SJSA1 (cell line): ENCODE measurements around the gene POLR1C. TPM values are rescaled to one million over a fixed set of nuclear protein-coding genes. Genes with fewer than 3 reads are reported as not detected.
"Not testable (repeated sequence)": the region's sequence is repeated elsewhere in the genome, so short reads cannot be mapped to it uniquely, and the experiment has no call there.

Source experiments
- DNase-seq, 2 experiments: peaks; one replicate each; pipeline ENCODE4 v3.0.0-alpha.2; 2015 to 2020; ENCODE audit warnings: low spot score in 2 of 2, low read depth in 1 of 2
- H3K27ac ChIP-seq: fragments of 250-450 bp; sonication (Bioruptor Pico); 2 replicates; pipeline ENCODE4 v1.5.1; 2020; ENCODE audit warnings: mild to moderate bottlenecking, moderate library complexity
- H3K27me3 ChIP-seq: fragments of 250-450 bp; sonication (Bioruptor Pico); replicated peaks from 2 replicates; pipeline ENCODE4 v1.5.1; 2020; ENCODE audit warnings: mild to moderate bottlenecking, moderate library complexity
- H3K36me3 ChIP-seq: fragments of 250-450 bp; sonication (Bioruptor Pico); 2 replicates; pipeline ENCODE4 v1.5.1; 2020; ENCODE audit warnings: mild to moderate bottlenecking
- H3K4me1 ChIP-seq: fragments of 250-450 bp; sonication (Bioruptor Pico); replicated peaks from 2 replicates; pipeline ENCODE4 v1.6.1; 2021; ENCODE audit warnings: mild to moderate bottlenecking
- H3K4me3 ChIP-seq: fragments of 250-450 bp; sonication (Bioruptor Pico); 2 replicates; pipeline ENCODE4 v1.5.1; 2020; ENCODE audit warnings: mild to moderate bottlenecking
- H3K9me3 ChIP-seq: fragments of 250-450 bp; sonication (Bioruptor Pico); replicated peaks from 2 replicates; pipeline ENCODE4 v1.5.1; 2020; ENCODE audit warnings: mild to moderate bottlenecking
- total RNA-seq: library from RNA; depleted of rRNA; stranded (reverse); fragments of >200 nt; shearing (Covaris generic); gene quantifications from 2 replicates; pipeline ENCODE4 v1.2.3, GENCODE V29; 2014

Gene POLR1C
- total RNA-seq, 1 experiment from 2014 or later = 24.4 TPM

DNA sequence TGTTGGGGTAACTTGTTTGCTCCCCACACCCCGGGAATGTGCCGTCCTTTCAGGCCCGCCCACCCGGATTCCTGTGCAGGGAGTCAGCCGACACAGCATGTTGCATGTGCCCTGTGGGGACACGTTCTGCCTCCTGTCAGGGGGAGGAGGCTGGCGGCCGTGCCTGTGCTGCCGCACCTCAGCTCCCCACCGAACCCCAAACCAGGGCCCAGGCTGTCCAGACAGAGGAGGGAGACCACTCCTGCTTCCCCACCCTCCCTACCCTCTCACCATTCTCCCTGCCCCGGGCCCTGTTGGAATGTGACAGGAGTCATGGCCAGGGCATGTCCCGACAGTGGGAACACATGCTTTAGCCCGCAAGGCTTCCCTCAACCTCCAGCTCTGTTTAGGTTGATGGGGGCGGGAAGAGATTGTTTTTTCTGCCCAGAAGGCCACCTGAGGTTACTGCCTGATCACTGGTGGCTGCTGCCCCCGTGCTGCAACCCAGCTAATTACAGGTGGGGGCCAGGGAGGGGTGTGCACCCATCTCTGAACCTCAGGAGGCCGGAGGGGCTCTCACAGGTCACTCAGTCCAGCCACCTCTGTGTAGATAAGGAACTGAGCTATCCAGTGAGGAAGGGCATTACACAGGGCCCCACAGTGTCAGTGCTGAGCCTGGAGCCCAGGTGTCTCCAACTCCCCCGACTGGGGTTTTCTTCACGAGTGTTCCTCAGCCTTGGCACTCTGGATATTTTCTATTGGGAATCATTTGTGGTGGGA, 20.3 kb upstream of the POLR1C start:
- no peak overlapping the region for H3K27ac ChIP-seq
- no peak for DNase-seq
- peaks cover 22% of the 10 kb centered on the region for H3K4me1 ChIP-seq
- H3K4me3 ChIP-seq = no peak overlapping the region
- peaks cover 43% of the 10 kb centered on the region for H3K36me3 ChIP-seq
- H3K9me3 ChIP-seq = no peaks in the 10 kb centered on the region
- no peaks in the 10 kb centered on the region for H3K27me3 ChIP-seq

GRCh38 chr6:43497129-43497396, 19.8 kb upstream of the POLR1C start:
- peaks cover 19% of the 10 kb centered on the region for H3K4me1 ChIP-seq
- H3K27ac ChIP-seq = no peak overlapping the region
- DNase-seq = no peak
- H3K36me3 ChIP-seq = peaks cover 43% of the 10 kb centered on the region
- H3K9me3 ChIP-seq = no peaks in the 10 kb centered on the region
- no peaks in the 10 kb centered on the region for H3K27me3 ChIP-seq
- no peak overlapping the region for H3K4me3 ChIP-seq

DNA sequence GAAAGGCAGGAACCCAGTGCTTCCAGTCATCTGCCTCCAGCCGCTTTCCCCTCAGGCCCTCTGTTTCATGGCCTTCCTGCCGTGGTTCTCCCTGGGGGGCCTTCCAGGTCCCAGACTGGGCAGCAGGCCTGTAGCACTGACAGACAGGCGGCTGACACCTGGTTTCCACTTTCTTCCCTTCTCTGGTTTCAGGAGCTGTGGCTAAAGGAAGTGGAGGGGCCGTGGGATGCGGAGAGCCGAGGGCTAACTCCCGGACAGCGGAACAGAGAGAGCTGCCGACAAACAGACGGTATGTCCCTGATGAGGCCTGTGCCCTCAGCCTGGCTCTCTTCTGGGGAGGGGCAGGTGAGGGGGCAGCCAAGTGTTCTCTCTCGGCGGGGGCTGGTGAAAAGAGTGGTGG, 19.2 kb upstream of the POLR1C start:
- Histone ChIP-seq H3K4me1 (peaks cover 13% of the 10 kb centered on the region), H3K27me3 (no peaks in the 10 kb centered on the region), H3K4me3 (no peak overlapping the region), H3K9me3 (no peaks in the 10 kb centered on the region), H3K27ac (no peak overlapping the region), H3K36me3 (peaks cover 49% of the 10 kb centered on the region)
- DNase-seq = no peak

DNA sequence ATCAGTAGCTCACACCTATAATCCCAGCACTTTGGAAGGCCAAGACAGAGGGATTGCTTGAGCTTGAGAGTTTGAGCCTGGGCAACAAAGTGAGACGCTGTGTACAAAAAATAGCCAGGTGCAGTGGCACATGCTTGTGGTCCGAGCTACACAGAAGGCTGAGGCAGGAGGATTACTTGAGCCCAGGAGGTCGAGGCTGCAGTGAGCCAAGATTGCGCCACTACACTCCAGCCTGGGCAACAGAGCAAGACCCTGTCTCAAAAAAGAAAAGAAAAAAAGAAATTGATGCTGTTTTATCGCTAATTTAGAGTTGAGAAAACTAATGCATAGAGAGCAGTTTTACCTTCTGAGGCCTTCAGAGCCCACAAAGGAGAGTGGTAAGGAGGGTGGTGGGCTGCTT, 18.6 kb upstream of the POLR1C start:
- H3K9me3 ChIP-seq, DNase-seq, H3K4me3 ChIP-seq, H3K27me3 ChIP-seq, H3K27ac ChIP-seq: not testable (repeated sequence)
- Histone ChIP-seq H3K4me1 (peaks cover 11% of the 10 kb centered on the region), H3K36me3 (peaks cover 51% of the 10 kb centered on the region)

- no peaks in the 10 kb centered on the region for H3K27me3 ChIP-seq
- no peak for DNase-seq
- peaks cover 11% of the 10 kb centered on the region for H3K4me1 ChIP-seq
- no peaks in the 10 kb centered on the region for H3K9me3 ChIP-seq
- H3K36me3 ChIP-seq = peaks cover 52% of the 10 kb centered on the region
- no peak overlapping the region for H3K4me3 ChIP-seq
- H3K27ac ChIP-seq = no peak overlapping the region
These were observed 17.7 kb upstream of the POLR1C start for GRCh38 chr6:43499028-43499815.

GRCh38 chr6:43500921-43501320, 16.0 kb upstream of the POLR1C start:
- DNase-seq = no peak

DNA sequence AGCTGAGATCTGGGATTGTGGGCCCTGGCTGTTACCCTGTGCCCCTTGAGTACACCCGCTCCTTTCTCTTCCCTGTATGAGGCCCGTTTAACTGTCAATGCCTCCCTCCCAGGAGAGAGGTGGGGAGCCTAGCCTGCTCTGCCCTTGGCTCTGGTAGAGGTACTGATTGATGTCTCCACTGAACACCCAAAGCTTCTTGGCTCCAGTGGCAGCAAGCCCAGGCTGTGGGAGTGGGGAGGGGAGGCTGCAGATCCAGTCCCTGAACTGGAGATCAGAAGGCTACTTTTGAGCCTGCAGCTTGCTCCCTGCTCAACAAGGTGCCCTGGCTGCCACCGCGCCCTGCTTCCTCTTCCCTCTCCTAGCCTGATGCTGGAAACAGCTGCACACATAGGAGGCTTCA, 14.2 kb upstream of the POLR1C start:
- Histone ChIP-seq H3K4me3 (no peak overlapping the region), H3K27me3 (no peaks in the 10 kb centered on the region; the same call in 1 of the 2 replicates), H3K36me3 (peaks cover 58% of the 10 kb centered on the region), H3K9me3 (no peaks in the 10 kb centered on the region), H3K4me1 (no peaks in the 10 kb centered on the region), H3K27ac (no peak overlapping the region)
- DNase-seq = no peak

More at GRCh38 chr6:43500921-43501320, 16.0 kb upstream of the POLR1C start:
- H3K27me3 ChIP-seq = no peaks in the 10 kb centered on the region
- H3K4me1 ChIP-seq = peaks cover 5% of the 10 kb centered on the region; the same call in 1 of the 2 replicates
- no peak overlapping the region for H3K4me3 ChIP-seq
- peaks cover 60% of the 10 kb centered on the region for H3K36me3 ChIP-seq
- H3K27ac ChIP-seq = no peak overlapping the region
- H3K9me3 ChIP-seq = no peaks in the 10 kb centered on the region

DNA sequence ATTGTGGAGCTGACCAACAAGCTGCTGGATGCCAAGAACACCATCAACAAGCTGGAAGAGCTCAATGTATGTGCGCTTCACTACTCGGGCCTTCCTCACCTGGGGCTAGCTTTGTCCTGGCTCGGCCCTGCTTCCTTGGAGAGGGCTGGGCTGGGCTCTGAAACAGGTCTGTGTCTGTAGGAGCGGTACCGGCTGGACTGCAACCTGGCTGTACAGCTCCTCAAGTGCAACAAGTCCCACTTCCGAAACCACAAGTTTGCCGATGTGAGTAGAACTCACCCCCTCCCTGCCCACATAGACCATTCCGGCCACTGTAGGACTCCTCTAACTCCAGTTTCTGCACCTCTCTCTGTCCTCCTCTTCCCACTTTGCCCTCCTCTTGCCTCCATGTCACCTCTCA, 13.4 kb upstream of the POLR1C start:
- no peak overlapping the region for H3K4me3 ChIP-seq
- no peaks in the 10 kb centered on the region; the same call in 1 of the 2 replicates for H3K27me3 ChIP-seq
- peaks cover 50% of the 10 kb centered on the region for H3K36me3 ChIP-seq
- no peaks in the 10 kb centered on the region for H3K4me1 ChIP-seq
- no peak overlapping the region for H3K27ac ChIP-seq
- H3K9me3 ChIP-seq = no peaks in the 10 kb centered on the region
- DNase-seq = no peak

- H3K9me3 ChIP-seq = peaks cover under 1% of the 10 kb centered on the region; the same call in 1 of the 2 replicates
- H3K4me1 ChIP-seq = peaks cover 7% of the 10 kb centered on the region
- peaks cover 6% of the 10 kb centered on the region for H3K27me3 ChIP-seq
These were observed 11.9 kb upstream of the POLR1C start for GRCh38 chr6:43504756-43505593.

GRCh38 chr6:43505718-43506117, 11.2 kb upstream of the POLR1C start:
- DNase-seq = no peak
- Histone ChIP-seq H3K9me3 (peaks cover 4% of the 10 kb centered on the region; the same call in 1 of the 2 replicates), H3K4me3 (no peak overlapping the region), H3K36me3 (peaks cover 36% of the 10 kb centered on the region), H3K27me3 (peaks cover 6% of the 10 kb centered on the region), H3K27ac (no peak overlapping the region), H3K4me1 (peaks cover 13% of the 10 kb centered on the region)

More at GRCh38 chr6:43504756-43505593, 11.9 kb upstream of the POLR1C start:
- DNase-seq = no peak
- no peak overlapping the region for H3K4me3 ChIP-seq
- H3K27ac ChIP-seq = no peak overlapping the region
- peaks cover 35% of the 10 kb centered on the region for H3K36me3 ChIP-seq

GRCh38 chr6:43506171-43506570, 10.7 kb upstream of the POLR1C start:
- Histone ChIP-seq H3K27ac (no peak overlapping the region), H3K4me3 (no peak overlapping the region), H3K4me1 (peaks cover 13% of the 10 kb centered on the region), H3K9me3 (peaks cover 4% of the 10 kb centered on the region; the same call in 1 of the 2 replicates), H3K27me3 (peaks cover 6% of the 10 kb centered on the region), H3K36me3 (peaks cover 39% of the 10 kb centered on the region)
- DNase-seq = no peak

DNA sequence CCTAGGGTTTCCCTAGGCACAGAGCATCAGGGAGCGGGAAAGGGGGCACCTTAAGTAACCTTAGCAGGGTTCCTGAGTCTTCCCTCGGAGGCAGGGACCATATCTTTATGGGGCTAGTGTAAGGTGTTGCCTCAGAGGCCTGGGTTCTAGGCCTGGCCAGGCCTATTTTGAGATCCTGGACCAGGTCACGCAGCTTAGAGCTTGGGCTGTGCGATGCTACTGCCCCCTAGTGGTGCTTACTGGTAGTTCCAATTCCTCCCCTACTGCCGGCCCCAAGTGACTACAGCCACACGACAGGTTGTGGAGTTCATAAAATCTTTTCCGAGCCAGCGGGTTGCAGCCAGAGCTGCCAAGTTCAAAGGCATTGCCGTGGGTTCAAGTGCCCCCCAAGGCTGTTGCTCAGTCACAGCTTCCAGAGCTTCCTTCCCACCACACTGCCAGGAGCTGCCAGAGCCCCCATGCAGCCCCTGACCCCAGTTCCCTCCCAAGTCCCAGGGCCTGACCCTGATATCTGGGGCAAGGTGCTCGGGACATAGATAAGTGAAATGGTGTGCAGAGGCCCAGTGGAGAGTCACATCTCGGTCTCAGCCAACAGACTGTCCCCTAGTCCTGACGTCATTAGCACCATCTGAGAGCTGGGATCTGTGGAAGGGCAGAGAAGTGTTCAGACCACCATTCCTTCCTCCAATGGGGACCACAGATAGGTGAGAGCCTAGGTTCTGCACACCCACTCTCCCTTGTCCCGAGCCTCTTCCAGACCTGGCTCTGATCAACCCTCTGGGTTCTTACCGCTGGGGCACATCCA, 10.0 kb upstream of the POLR1C start:
- Histone ChIP-seq H3K36me3 (peaks cover 43% of the 10 kb centered on the region), H3K4me3 (no peak overlapping the region), H3K27ac (no peak overlapping the region), H3K4me1 (peaks cover 13% of the 10 kb centered on the region), H3K9me3 (peaks cover 4% of the 10 kb centered on the region; the same call in 1 of the 2 replicates), H3K27me3 (peaks cover 6% of the 10 kb centered on the region)
- DNase-seq = peak; percentile 58 to 75
